Hepatocyte (in vitro differentiated cells): ENCODE measurements around the gene RASGRF1. TPM values are rescaled to one million over a fixed set of nuclear protein-coding genes. Genes with fewer than 3 reads are reported as not detected.
"Not testable (repeated sequence)": the region's sequence is repeated elsewhere in the genome, so short reads cannot be mapped to it uniquely, and the experiment has no call there.

Source experiments
- DNase-seq: peaks from one replicate; pipeline ENCODE4 v3.0.0-alpha.2; 2016; ENCODE audit warnings: low spot score
- H2AFZ ChIP-seq: fragments of 200-600 bp; sonication (generic); 2 replicates; pipeline ENCODE4 v1.6.0; 2016; ENCODE audit warnings: antibody characterized with exemption, mild to moderate bottlenecking
- H3K27ac ChIP-seq: fragments of 200-600 bp; sonication (generic); 2 replicates; pipeline ENCODE4 v1.5.1; 2016; ENCODE audit warnings: mild to moderate bottlenecking
- H3K27me3 ChIP-seq: fragments of 200-600 bp; sonication (generic); 2 replicates; pipeline ENCODE4 v1.6.1; 2016
- H3K36me3 ChIP-seq: fragments of 200-600 bp; sonication (generic); replicated peaks from 2 replicates; pipeline ENCODE4 v1.5.1; 2016; ENCODE audit warnings: low read depth; ENCODE audit not compliant: insufficient read depth
- H3K4me1 ChIP-seq: fragments of 200-600 bp; sonication (generic); 2 replicates; pipeline ENCODE4 v1.5.1; 2016; ENCODE audit warnings: mild to moderate bottlenecking, moderate library complexity; ENCODE audit not compliant: insufficient read depth
- H3K4me2 ChIP-seq: fragments of 200-600 bp; sonication (generic); 2 replicates; pipeline ENCODE4 v1.6.0; 2016
- H3K4me3 ChIP-seq: fragments of 200-600 bp; sonication (generic); 2 replicates; pipeline ENCODE4 v1.5.1; 2016; ENCODE audit warnings: mild to moderate bottlenecking
- H3K79me2 ChIP-seq: fragments of 200-600 bp; sonication (generic); 2 replicates; pipeline ENCODE4 v1.6.0; 2017; ENCODE audit warnings: mild to moderate bottlenecking
- H3K9me2 ChIP-seq: fragments of 200-600 bp; sonication (generic); replicated peaks from 2 replicates; pipeline ENCODE4 v1.6.0; 2017; ENCODE audit warnings: mild to moderate bottlenecking; ENCODE audit not compliant: insufficient read depth
- H3K9me3 ChIP-seq: fragments of 200-600 bp; sonication (generic); 2 replicates; pipeline ENCODE4 v1.5.1; 2016; ENCODE audit warnings: low read depth, mild to moderate bottlenecking
- H4K20me1 ChIP-seq: fragments of 200-600 bp; sonication (generic); 2 replicates; pipeline ENCODE4 v1.6.0; 2016; ENCODE audit warnings: mild to moderate bottlenecking; ENCODE audit not compliant: insufficient read depth, poor library complexity, severe bottlenecking
- EZH2 ChIP-seq: fragments of 200-600 bp; sonication (generic); IDR thresholded peaks from 2 replicates; pipeline ENCODE4 v1.6.1; 2016; ENCODE audit warnings: antibody characterized with exemption, mild to moderate bottlenecking, borderline replicate concordance
- EZH2phosphoT487 ChIP-seq: fragments of 200-600 bp; sonication (generic); IDR thresholded peaks from one replicate; pipeline ENCODE4 v1.6.1; 2018; ENCODE audit warnings: antibody characterized with exemption, mild to moderate bottlenecking, low read depth, moderate library complexity; ENCODE audit not compliant: unreplicated experiment, severe bottlenecking
- WGBS: methylation state at CpG from one replicate; pipeline ENCODE4 v1.1.6; 2016; ENCODE audit warnings: low lambda C conversion rate; ENCODE audit errors: missing lambda C conversion rate; 5-methylcytosine and 5-hydroxymethylcytosine counted together
- polyA plus RNA-seq: library from polyadenylated mRNA; unstranded; fragments of >200 nt; fragmentation: Nextera tagmentation; extraction: Ambion mirVana; gene quantifications from 2 replicates; pipeline ENCODE4 v1.2.1, GENCODE V29; 2016
- total RNA-seq: library from RNA; depleted of rRNA; stranded (reverse); fragments of >200 nt; gene quantifications from 2 replicates; pipeline ENCODE4 v1.2.3, GENCODE V29; 2014
- TF ChIP-seq, protein P1 (sequence below): fragments of 200-600 bp; sonication (generic); IDR thresholded peaks from 2 replicates; pipeline ENCODE4 v1.5.1; 2016; ENCODE audit warnings: antibody characterized with exemption, mild to moderate bottlenecking; ENCODE audit not compliant: poor library complexity

The RASGRF1 gene
- total and polyA plus RNA-seq, 2 experiments from 2014 or later = 0.52 to 1.5 TPM

- no peaks in the 10 kb centered on the region for H3K4me1 ChIP-seq
- no peak overlapping the region for H3K4me3 ChIP-seq
- WGBS = 84% methylated on average over 4 of the region's 4 CpGs
- no peaks in the 10 kb centered on the region for H3K9me2 ChIP-seq
- no peak for DNase-seq
- no peak overlapping the region for H2AFZ ChIP-seq
- no peaks in the 10 kb centered on the region for H3K79me2 ChIP-seq
- H3K27ac ChIP-seq = no peak overlapping the region
- no peaks in the 10 kb centered on the region for H4K20me1 ChIP-seq
- peaks cover 13% of the 10 kb centered on the region for H3K27me3 ChIP-seq
- no peaks in the 10 kb centered on the region for H3K36me3 ChIP-seq
- no peak overlapping the region for H3K4me2 ChIP-seq
- H3K9me3 ChIP-seq = no peaks in the 10 kb centered on the region
- TF ChIP-seq EZH2phosphoT487 (no peak), EZH2 (no peak)
- TF ChIP-seq, protein P1, sequence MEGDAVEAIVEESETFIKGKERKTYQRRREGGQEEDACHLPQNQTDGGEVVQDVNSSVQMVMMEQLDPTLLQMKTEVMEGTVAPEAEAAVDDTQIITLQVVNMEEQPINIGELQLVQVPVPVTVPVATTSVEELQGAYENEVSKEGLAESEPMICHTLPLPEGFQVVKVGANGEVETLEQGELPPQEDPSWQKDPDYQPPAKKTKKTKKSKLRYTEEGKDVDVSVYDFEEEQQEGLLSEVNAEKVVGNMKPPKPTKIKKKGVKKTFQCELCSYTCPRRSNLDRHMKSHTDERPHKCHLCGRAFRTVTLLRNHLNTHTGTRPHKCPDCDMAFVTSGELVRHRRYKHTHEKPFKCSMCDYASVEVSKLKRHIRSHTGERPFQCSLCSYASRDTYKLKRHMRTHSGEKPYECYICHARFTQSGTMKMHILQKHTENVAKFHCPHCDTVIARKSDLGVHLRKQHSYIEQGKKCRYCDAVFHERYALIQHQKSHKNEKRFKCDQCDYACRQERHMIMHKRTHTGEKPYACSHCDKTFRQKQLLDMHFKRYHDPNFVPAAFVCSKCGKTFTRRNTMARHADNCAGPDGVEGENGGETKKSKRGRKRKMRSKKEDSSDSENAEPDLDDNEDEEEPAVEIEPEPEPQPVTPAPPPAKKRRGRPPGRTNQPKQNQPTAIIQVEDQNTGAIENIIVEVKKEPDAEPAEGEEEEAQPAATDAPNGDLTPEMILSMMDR = no peak
Observed at GRCh38 chr15:79116771-79117170, 26.2 kb upstream of the RASGRF1 start.

DNA sequence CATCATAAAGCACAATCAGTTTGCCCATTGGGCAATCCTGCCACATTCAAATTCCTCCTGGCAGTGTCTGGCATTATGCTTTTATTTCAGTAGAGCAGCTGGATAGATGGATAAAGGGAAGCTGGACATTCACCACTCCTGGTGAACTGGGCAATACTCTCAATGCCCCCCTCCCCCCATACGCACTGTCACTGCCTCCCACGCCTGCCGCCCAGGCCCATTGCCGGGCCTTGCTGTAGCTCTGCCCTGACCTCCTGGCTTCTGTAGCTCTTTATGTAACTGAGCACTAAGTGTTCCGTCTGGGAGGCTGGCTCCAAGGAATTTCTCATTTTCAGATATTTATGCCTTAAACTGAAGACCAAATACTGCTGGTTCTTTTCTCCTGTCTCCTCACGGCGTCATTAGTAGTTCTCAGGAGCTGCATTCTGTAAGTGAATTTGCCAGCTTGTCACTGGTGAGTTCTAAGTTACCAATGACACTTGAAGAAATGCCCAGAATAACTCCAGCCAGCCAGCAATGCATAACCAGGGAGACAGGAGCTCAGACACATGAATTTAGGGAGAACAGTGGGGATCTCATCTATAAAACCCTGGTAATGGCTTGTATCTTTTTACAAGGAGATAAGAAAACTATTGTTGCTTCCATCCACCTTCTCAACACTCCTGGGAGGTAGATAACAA, 25.5 kb upstream of the RASGRF1 start:
- Histone ChIP-seq H3K79me2 (no peaks in the 10 kb centered on the region), H3K9me3 (no peaks in the 10 kb centered on the region), H3K36me3 (no peaks in the 10 kb centered on the region), H4K20me1 (no peaks in the 10 kb centered on the region), H3K27me3 (peaks cover 13% of the 10 kb centered on the region), H2AFZ (no peak overlapping the region), H3K27ac (no peak overlapping the region), H3K9me2 (no peaks in the 10 kb centered on the region), H3K4me2 (no peak overlapping the region), H3K4me3 (no peak overlapping the region), H3K4me1 (no peaks in the 10 kb centered on the region)
- TF ChIP-seq, protein P1 = no peak
- TF ChIP-seq EZH2phosphoT487 (no peak), EZH2 (no peak)
- DNase-seq = no peak
- 58% methylated on average over 7 of the region's 7 CpGs for WGBS

GRCh38 chr15:79113831-79114230, 23.3 kb upstream of the RASGRF1 start:
- H2AFZ ChIP-seq = no peak overlapping the region
- peaks cover 25% of the 10 kb centered on the region for H3K27me3 ChIP-seq
- 69% methylated on average over 2 of the region's 2 CpGs for WGBS
- no peaks in the 10 kb centered on the region for H3K79me2 ChIP-seq
- H3K4me2 ChIP-seq = no peak overlapping the region
- no peak for DNase-seq
- H3K4me1 ChIP-seq = no peaks in the 10 kb centered on the region
- no peaks in the 10 kb centered on the region for H3K36me3 ChIP-seq
- H3K4me3 ChIP-seq = no peak overlapping the region
- H3K9me2 ChIP-seq = no peaks in the 10 kb centered on the region
- no peaks in the 10 kb centered on the region for H3K9me3 ChIP-seq
- H3K27ac ChIP-seq = no peak overlapping the region
- H4K20me1 ChIP-seq = no peaks in the 10 kb centered on the region
- TF ChIP-seq, protein P1 = no peak
- TF ChIP-seq EZH2 (no peak), EZH2phosphoT487 (no peak)

DNA sequence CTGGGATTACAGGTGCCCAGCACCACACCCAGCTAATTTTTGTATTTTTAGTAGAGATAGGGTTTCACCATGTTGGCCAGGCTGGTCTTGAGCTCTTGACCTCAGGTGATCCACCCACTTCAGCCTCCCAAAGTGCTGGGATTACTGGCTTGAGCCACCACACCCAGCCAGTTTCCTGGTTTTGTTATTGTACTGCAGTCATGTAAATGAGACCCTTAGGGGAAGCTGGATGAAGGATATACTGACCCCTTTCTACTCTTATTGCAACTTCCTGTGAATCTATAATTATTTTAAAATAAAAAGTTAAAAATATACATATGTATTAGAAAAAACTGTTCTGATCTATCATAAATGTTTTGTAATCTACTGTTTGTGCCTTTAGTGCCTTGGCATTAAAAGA, 20.8 kb upstream of the RASGRF1 start:
- H3K4me3 ChIP-seq, H3K9me3 ChIP-seq, H3K9me2 ChIP-seq, H3K36me3 ChIP-seq, H3K79me2 ChIP-seq, DNase-seq, H2AFZ ChIP-seq, H4K20me1 ChIP-seq, H3K4me2 ChIP-seq, H3K27ac ChIP-seq, H3K4me1 ChIP-seq: not testable (repeated sequence)
- H3K27me3 ChIP-seq = peaks cover 31% of the 10 kb centered on the region
